Tibial nerve (tissue), 3 donors: ENCODE results near the gene PALB2.
"Not testable (repeated sequence)": the region's sequence is repeated elsewhere in the genome, so short reads cannot be mapped to it uniquely, and the experiment has no call there.

Source experiments
- CTCF ChIP-seq, 5 experiments: fragments of 200-600 bp in 3 of 5; fragments of 450-650 bp in 2 of 5; sonication (generic) in 3 of 5; IDR thresholded peaks; one replicate each; pipeline ENCODE4 v1.5.1; 2016 to 2019; ENCODE audit warnings: antibody characterized with exemption in 5 of 5, mild to moderate bottlenecking in 3 of 5, moderate library complexity in 2 of 5
- POLR2A ChIP-seq, 2 donors: fragments of 450-650 bp; IDR thresholded peaks; one replicate each; pipeline ENCODE4 v1.6.1; 2017; ENCODE audit warnings: antibody characterized with exemption in 2 of 2, mild to moderate bottlenecking in 2 of 2, moderate library complexity in 2 of 2

- TF ChIP-seq CTCF, POLR2A (IDR thresholded peaks at IDR 0.05): not testable (repeated sequence)
These were observed 9.2 kb downstream of the PALB2 start for GRCh38 chr16:23631874-23632273.
